GM18951 (cell line): ENCODE data around the gene GREB1L.

Experiments used
- POLR2A ChIP-seq: IDR thresholded peaks from 4 replicates; pipeline ENCODE4 v1.6.1; 2011; ENCODE audit warnings: mild to moderate bottlenecking; ENCODE audit not compliant: insufficient read length, insufficient read depth; ENCODE audit errors: extremely low read depth
- in situ Hi-C: fragments of 300-500 bp; cut with MboI; formaldehyde crosslinking; loops from one replicate; pipeline ENCODE4 v1.12.0; 2022; ENCODE audit warnings: low sequenced_read_pairs, mixed read lengths, inconsistent platforms; ENCODE audit not compliant: unreplicated experiment

GREB1L gene

GRCh38 chr18:21386523-21387240 is 144.7 kb downstream of the GREB1L start:
- TF ChIP-seq POLR2A, result no peak
- in situ Hi-C loops, result no loop called here

- in situ Hi-C loops, result no loop called here
- no peak for TF ChIP-seq POLR2A
Observed at GRCh38 chr18:21387886-21388285, 145.9 kb downstream of the GREB1L start.

- no peak for TF ChIP-seq POLR2A
- in situ Hi-C loops, result no loop called here
Observed at GRCh38 chr18:21389283-21389682, 147.3 kb downstream of the GREB1L start.

GRCh38 chr18:21389903-21390302 is 147.9 kb downstream of the GREB1L start:
- no peak for TF ChIP-seq POLR2A
- in situ Hi-C loops, result no loop called here

- in situ Hi-C loops, result no loop called here
- no peak for TF ChIP-seq POLR2A
Observed at GRCh38 chr18:21391074-21391673, 149.1 kb downstream of the GREB1L start.

- TF ChIP-seq POLR2A, result no peak
- in situ Hi-C loops, result no loop called here
Observed at GRCh38 chr18:21393986-21394385, 152.0 kb downstream of the GREB1L start.

GRCh38 chr18:21398121-21398520 is 156.1 kb downstream of the GREB1L start:
- TF ChIP-seq POLR2A, result no peak
- in situ Hi-C loops, result no loop called here

- no peak for TF ChIP-seq POLR2A
- in situ Hi-C loops, result no loop called here
Observed at GRCh38 chr18:21402272-21402671, 160.2 kb downstream of the GREB1L start.

GRCh38 chr18:21404426-21404825 is 162.4 kb downstream of the GREB1L start:
- in situ Hi-C loops, result no loop called here

GRCh38 chr18:21406116-21406515 is 164.1 kb downstream of the GREB1L start:
- in situ Hi-C loops, result no loop called here
- no peak for TF ChIP-seq POLR2A

More at GRCh38 chr18:21404426-21404825, 162.4 kb downstream of the GREB1L start:
- no peak for TF ChIP-seq POLR2A

GRCh38 chr18:21408681-21409080 is 166.6 kb downstream of the GREB1L start:
- in situ Hi-C loops, result no loop called here
- TF ChIP-seq POLR2A, result no peak

- in situ Hi-C loops, result no loop called here
- TF ChIP-seq POLR2A, result no peak
Observed at GRCh38 chr18:21433436-21433835, 191.4 kb downstream of the GREB1L start.

GRCh38 chr18:21439431-21439846 is 197.4 kb downstream of the GREB1L start:
- in situ Hi-C loops, result no loop called here
- no peak for TF ChIP-seq POLR2A

GRCh38 chr18:21441670-21442069 is 199.6 kb downstream of the GREB1L start:
- TF ChIP-seq POLR2A, result no peak
- in situ Hi-C loops, result no loop called here
